Measurements from ENCODE around the gene CHID1.

The CHID1 gene

DNA sequence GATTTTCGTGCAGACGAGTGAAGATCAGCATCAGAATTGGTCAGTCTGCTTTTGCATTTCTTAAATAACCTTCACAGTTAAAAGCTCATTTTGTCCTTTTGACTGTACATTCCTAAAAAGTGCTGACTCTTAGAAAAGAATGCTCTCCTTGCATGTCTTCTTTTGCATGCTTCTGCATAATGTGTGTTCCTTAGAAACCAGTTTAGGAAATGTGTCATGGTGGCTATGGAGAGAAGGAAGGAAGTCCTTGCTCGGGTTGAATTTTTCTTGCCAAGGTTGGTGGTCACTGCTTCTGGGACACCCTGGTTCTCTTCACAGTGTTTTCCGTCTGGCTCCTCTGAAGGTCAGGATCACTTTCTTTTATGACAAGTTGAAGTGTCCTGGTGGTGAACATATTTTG, 21.8 kb upstream of the CHID1 start:
- no peak for DNase-seq

GRCh38 chr11:931385-931784, 20.8 kb upstream of the CHID1 start:
- no peak for DNase-seq

DNA sequence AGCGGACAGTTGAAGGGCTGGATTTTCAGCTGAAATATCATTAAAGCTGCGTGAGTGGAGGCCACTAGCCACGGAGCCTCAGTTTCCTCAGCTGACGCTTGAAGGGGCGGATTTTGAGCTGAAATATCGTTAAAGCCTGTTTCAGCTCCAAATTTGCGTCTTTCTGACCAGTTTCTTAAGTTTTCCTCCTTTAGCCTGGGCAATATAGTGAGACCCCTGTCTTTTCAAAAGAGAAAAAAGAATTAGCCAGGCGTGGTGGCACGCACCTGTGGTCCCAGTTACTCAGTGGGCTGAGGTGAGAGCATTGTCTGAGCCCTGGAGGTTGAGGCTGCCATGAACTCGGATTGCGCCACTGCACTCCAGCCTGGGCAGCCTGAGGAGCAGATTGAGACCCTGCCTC, 18.8 kb upstream of the CHID1 start:
- DNase-seq, result no peak

GRCh38 chr11:928786-929185, 18.2 kb upstream of the CHID1 start:
- no peak for DNase-seq

DNA sequence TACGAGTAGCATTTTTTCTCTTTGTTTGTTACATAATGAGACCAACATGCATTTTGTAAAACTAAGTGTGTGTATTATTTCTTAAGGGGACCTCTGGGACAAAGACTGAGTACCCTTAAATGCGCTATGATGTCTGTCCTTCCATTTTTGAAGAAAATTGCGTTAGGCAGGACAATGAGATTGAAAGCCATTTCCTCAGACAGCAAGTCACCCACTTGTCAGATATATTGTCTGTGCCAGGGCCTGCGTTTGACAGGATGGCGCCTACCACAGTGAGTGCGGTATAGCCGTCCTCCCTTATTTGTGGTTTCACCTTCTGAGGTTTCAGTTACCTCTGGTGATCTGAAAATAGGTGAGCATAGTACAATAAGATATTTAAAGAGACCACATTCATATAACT, 17.3 kb upstream of the CHID1 start:
- peak; percentile 47 to 56 for DNase-seq

DNA sequence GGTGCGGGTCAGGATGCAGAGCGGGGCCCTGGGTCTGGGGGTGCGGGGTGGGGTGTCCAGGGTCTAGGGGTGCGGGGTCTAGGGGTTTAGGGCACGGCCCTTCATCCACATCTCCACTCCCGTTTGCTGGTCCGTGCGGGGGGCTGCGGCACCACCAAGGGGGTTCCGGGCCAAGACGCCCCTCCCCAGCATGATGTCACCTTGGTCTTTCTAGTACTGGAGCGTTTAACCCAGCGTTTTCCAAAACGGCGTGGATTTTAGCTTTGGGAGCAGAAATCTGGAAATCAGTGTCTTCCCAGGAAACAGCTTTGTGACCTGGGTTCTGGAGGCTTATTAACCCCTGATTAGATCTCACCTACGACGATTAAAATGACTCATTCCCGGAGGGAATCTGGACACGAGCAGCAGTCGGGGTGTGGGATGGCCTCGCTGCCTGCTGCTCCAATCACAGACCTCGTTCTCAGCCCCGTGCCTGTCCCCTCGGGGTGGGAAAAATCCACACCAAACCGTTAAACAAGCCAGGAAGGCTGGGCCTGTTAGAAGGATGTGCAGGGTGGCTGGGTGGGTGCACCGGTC, 15.8 kb upstream of the CHID1 start:
- DNase-seq, result no peak

- DNase-seq, result peak; percentile 92
These were observed 15.1 kb upstream of the CHID1 start, which contains the start of gene AP2A2 for GRCh38 chr11:925496-926301. AP2A2 (plus strand) TSS chr11:925870; CDS start chr11:926022, 152 bp downstream.

GRCh38 chr11:925158-925495, 14.5 kb upstream of the CHID1 start:
- no peak for DNase-seq

DNA sequence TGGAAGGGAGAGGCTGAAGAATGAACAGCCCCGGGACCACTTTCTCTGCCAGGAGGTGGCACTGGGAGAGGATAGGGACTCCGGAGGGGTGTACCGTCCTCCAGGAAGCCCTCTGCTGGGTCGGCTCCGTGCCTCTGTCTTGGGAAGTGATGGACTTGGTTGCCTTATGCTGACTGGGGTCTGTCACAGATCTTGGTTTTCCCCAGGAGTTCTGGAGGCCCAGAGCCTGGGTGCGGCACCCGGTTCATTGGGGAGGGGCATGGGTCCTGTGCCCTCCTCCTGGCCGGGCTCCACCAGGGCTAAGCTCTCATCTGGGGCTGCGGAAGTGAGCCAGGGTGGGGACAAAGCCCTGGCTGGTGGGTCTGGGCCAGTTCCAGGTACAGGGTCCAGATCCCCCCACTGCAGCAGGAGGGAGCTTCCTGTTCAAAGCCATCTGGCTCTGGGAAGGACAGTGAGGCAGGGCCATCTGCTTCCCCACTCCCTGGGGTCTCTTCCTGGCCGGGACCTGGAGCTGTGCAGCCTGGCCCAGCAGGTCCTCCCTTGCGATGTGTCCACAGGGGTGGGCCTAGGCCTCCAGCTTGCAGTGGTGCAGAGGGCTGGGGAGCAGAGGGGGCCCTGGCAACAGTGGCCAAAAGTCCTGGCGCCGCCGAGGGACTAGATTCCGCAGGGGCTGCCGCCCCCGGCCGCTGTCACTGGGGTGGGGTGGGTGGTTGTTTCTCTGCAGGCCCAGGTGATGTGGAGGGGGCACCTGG, 14.0 kb upstream of the CHID1 start:
- DNase-seq, result no peak

- no peak for DNase-seq
These were observed 13.2 kb upstream of the CHID1 start for GRCh38 chr11:923691-924405.

GRCh38 chr11:921921-922678, 11.5 kb upstream of the CHID1 start:
- no peak for DNase-seq

DNA sequence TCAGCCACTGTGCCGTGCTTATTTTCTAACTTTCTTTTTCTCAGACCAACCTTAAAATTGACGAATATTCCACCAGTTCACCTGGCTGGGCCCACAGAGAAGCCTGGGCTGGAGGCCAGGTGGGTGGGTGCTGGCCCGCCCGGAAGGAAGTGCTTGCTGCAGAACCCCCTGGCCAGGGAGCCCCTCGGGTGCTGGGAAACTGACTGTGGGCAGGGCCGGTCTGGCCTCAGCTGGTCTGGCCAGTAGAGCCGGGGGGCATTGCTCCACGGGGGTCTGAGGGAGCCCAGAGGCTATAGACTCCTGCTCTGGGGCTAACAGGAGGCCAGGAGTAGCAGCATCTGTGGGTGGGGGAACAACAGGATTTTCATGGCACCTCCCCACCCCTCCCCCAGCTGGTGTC, 6.8 kb upstream of the CHID1 start:
- DNase-seq, result no peak

DNA sequence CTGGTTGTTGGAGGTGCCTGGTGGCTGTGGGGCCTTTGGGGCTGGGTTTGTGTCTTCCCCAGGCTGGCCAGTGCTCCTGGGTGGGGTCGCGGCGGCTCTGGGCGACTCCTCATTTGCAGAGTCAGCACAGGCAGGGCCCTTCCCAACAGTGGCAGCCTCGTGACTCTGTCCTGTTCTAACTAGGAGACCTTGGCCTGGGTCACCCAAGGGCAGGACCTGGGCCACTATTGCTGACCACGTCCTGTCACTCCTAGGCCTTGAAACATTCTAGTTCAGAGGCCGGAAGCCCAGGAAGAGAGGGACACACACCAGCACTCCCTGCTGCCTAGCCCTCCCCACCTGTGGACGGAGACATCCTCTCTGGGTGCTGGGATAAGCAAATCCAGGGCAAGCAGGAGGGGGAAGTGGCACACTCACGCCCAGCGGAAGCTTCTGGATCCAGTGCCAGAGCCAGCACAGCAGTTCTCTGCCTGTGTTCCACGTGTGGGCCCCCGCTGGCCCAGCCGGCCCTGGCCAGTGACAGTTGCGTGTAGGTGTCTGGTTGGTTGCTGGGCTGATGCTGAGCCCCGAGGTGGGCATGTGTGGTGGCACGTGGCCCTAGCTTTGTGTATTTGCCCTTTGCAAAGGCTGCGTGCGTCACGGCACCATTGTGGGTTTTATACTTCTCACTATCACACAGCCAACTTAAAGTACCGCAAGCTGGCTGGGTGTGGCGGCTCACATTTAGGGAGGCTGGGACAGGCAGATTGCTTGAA, 4.3 kb upstream of the CHID1 start:
- no peak for DNase-seq

DNA sequence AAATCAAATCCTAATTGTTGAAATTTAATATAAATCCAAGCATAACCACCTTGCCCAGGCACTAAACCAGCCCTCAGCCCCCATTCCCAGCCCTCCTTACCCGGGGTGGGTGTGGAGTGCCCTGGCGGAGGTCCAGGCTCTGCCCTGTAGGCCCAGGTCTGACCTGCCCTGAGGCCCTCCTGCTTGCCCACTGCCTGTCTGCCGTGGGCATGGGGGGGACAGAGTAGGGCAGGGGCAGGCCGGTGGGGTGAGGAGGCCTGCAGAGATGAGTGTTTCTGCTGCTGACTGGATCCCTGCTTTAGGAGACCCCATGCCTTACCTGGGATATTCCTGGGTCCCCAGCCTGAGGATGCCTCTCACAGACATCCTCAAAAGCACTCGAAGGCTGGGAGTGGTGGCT, 3.6 kb upstream of the CHID1 start:
- no peak for DNase-seq

- DNase-seq, result no peak
These were observed 2.4 kb upstream of the CHID1 start for GRCh38 chr11:913043-913442.

GRCh38 chr11:912266-912665, 1.7 kb upstream of the CHID1 start:
- no peak for DNase-seq

GRCh38 chr11:911890-912219, 1.2 kb upstream of the CHID1 start:
- DNase-seq, result no peak

GRCh38 chr11:911031-911889, 650 bp upstream of the CHID1 start:
- no peak for DNase-seq

GRCh38 chr11:910044-910588, 494 bp downstream of the CHID1 start:
- no peak for DNase-seq

DNA sequence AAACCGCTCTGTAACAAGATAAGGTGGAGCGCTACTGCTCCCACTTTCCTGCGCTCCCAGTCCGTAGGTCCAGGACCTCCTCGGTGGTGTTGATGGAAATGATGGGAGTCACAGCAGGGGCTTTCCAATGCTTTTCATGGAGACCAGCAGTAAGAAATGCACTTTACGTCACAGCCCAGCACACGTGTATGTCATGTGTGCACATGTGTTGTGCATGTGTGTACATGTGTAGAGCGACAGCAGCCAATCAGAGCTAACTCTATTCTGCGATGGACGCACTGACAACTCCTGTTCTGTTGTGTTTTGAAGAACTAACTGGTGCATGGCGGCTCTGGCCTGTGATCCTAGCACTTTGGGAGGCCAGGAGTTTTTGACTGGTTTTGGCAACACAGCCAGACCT, 1.2 kb downstream of the CHID1 start:
- DNase-seq, result no peak

DNA sequence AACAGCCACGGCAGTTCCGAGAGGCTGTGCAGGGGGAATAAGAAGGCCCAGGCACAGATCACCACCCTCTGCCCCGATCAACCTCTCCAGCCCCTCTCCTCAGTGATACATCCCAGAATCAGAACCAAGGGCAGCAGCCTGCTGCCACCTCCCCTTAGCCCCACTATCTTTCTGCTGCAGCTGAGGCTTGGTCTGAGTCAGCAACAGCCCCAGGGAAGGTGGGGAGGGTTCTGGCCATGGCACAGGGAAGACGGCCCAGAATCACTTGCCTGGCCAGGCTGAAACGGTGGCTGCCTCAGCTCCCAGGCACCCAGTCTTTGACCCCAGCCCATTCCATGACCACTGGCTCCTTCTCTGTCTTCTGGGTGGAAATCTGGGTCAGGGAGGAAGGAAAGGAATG, 2.3 kb downstream of the CHID1 start:
- DNase-seq, result no peak
